Keratinocyte (primary cell): ENCODE measurements around the gene PPP1R3F. TPM values are rescaled to one million over a fixed set of nuclear protein-coding genes. Genes with fewer than 3 reads are reported as not detected.
"Not testable (repeated sequence)": the region's sequence is repeated elsewhere in the genome, so short reads cannot be mapped to it uniquely, and the experiment has no call there.

Experiments used
- DNase-seq: peaks from one replicate; pipeline ENCODE4 v3.0.0-alpha.2; 2011; ENCODE audit warnings: low read depth, missing footprints, low spot score
- FAIRE-seq: peaks from 2 replicates; lab custom pipeline; 2011; peaks lifted over from hg19 to GRCh38; lab: Jason Lieb, UNC
- H2AFZ ChIP-seq: 2 replicates; pipeline ENCODE4 v1.6.0; 2012; ENCODE audit warnings: low read length, control low read depth, inconsistent platforms; ENCODE audit not compliant: control insufficient read depth
- H3K27ac ChIP-seq: 2 replicates; pipeline ENCODE4 v1.5.1; 2011; ENCODE audit warnings: low read length; ENCODE audit not compliant: control insufficient read depth, insufficient read depth
- H3K27me3 ChIP-seq: 3 replicates; pipeline ENCODE4 v1.6.0; 2011; ENCODE audit warnings: low read length; ENCODE audit not compliant: control insufficient read depth, insufficient read depth; ENCODE audit errors: extremely low read depth
- H3K36me3 ChIP-seq, 2 experiments: 2 replicates in 1 of 2; 3 replicates in 1 of 2; pipeline ENCODE4 v1.5.1; 2011; ENCODE audit warnings: low read length in 2 of 2, mild to moderate bottlenecking in 1 of 2; ENCODE audit not compliant: control insufficient read depth in 2 of 2, insufficient read depth in 2 of 2; ENCODE audit errors: extremely low read depth in 1 of 2
- H3K4me1 ChIP-seq: 3 replicates; pipeline ENCODE4 v1.5.1; 2011; ENCODE audit warnings: low read length; ENCODE audit not compliant: control insufficient read depth, insufficient read depth; ENCODE audit errors: extremely low read depth
- H3K4me2 ChIP-seq: 3 replicates; pipeline ENCODE4 v1.6.0; 2011; ENCODE audit warnings: low read depth, low read length; ENCODE audit not compliant: control insufficient read depth, insufficient read depth; ENCODE audit errors: extremely low read depth
- H3K4me3 ChIP-seq, 3 experiments: fragments of 200-600 bp in 1 of 3; sonication (generic) in 1 of 3; 2 replicates in 2 of 3; 3 replicates in 1 of 3; pipeline ENCODE4 v1.5.1; 2011 to 2016; ENCODE audit warnings: low read length in 3 of 3, mild to moderate bottlenecking in 3 of 3, control low read depth in 2 of 3, inconsistent platforms in 1 of 3, low read depth in 1 of 3, mixed read lengths in 1 of 3, mixed run types in 1 of 3, moderate library complexity in 1 of 3; ENCODE audit not compliant: control insufficient read depth in 2 of 3, insufficient read depth in 2 of 3; ENCODE audit errors: extremely low read depth in 1 of 3
- H3K79me2 ChIP-seq: 2 replicates; pipeline ENCODE4 v1.6.0; 2012; ENCODE audit warnings: low read length; ENCODE audit not compliant: control insufficient read depth, insufficient read depth
- H3K9ac ChIP-seq: 3 replicates; pipeline ENCODE4 v1.6.0; 2011; ENCODE audit warnings: low read length; ENCODE audit not compliant: control insufficient read depth, insufficient read depth; ENCODE audit errors: extremely low read depth
- H3K9me1 ChIP-seq: 3 replicates; pipeline ENCODE4 v1.6.0; 2011; ENCODE audit warnings: low read length; ENCODE audit not compliant: control insufficient read depth, insufficient read depth; ENCODE audit errors: extremely low read depth
- H3K9me3 ChIP-seq: 2 replicates; pipeline ENCODE4 v1.5.1; 2012; ENCODE audit warnings: low read depth, low read length; ENCODE audit not compliant: control insufficient read depth
- H4K20me1 ChIP-seq: 3 replicates; pipeline ENCODE4 v1.6.0; 2011; ENCODE audit warnings: low read length; ENCODE audit not compliant: control insufficient read depth, insufficient read depth; ENCODE audit errors: extremely low read depth
- EZH2 ChIP-seq: IDR thresholded peaks from one replicate; pipeline ENCODE4 v1.6.1; 2012; ENCODE audit warnings: inconsistent platforms, mild to moderate bottlenecking, low read length, moderate library complexity
- dilution Hi-C: fragments of 300-500 bp; cut with MboI; formaldehyde crosslinking; loops from one replicate; pipeline ENCODE4 v1.7.0; 2020; ENCODE audit warnings: low sequenced_read_pairs; ENCODE audit not compliant: extremely low pct_ligation_motif_present
- polyA plus RNA-seq, 5 experiments: library from polyadenylated mRNA; depleted of rRNA in 3 of 5; stranded (reverse) in 3 of 5; stranded (forward) in 1 of 5; unstranded in 1 of 5; fragments of >200 nt; gene quantifications; 1 replicate in 1 of 5; 2 replicates in 3 of 5; 3 replicates in 1 of 5; pipeline versions ENCODE4 v1.2.1 to v1.2.3, GENCODE V29; 2011 to 2012; ENCODE audit warnings: missing spikeins in 2 of 5, low read depth in 1 of 5, low replicate concordance in 1 of 5
- TF ChIP-seq, protein P1 (sequence below), 3 experiments: IDR thresholded peaks in 1 of 3; conservative IDR thresholded peaks in 1 of 3; optimal IDR thresholded peaks in 1 of 3; 2 replicates in 2 of 3; 3 replicates in 1 of 3; pipeline versions ENCODE3 to v1.5.1; 2011; ENCODE audit warnings: low read length in 3 of 3, mild to moderate bottlenecking in 3 of 3, moderate library complexity in 2 of 3, control low read depth in 1 of 3, inconsistent platforms in 1 of 3; ENCODE audit not compliant: insufficient read depth in 2 of 3; ENCODE audit errors: extremely low read depth in 1 of 3

PPP1R3F gene
- polyA plus RNA-seq, 1 donor (not counting 4 experiments of a cell fraction or from before 2014, with no cell fraction given): 0.29 TPM

- dilution Hi-C loops: no loop called here
- Histone ChIP-seq H3K27me3 (no peaks in the 10 kb centered on the region), H3K36me3 (no peaks in the 10 kb centered on the region), H3K9me1 (no peaks in the 10 kb centered on the region), H3K9me3 (no peaks in the 10 kb centered on the region), H3K4me1 (no peaks in the 10 kb centered on the region), H3K79me2 (no peaks in the 10 kb centered on the region), H3K4me3 (no peak overlapping the region), H3K4me2 (no peak overlapping the region), H3K9ac (no peak overlapping the region), H3K27ac (no peak overlapping the region), H2AFZ (no peak overlapping the region), H4K20me1 (no peaks in the 10 kb centered on the region)
- TF ChIP-seq EZH2: no peak
- TF ChIP-seq, protein P1, sequence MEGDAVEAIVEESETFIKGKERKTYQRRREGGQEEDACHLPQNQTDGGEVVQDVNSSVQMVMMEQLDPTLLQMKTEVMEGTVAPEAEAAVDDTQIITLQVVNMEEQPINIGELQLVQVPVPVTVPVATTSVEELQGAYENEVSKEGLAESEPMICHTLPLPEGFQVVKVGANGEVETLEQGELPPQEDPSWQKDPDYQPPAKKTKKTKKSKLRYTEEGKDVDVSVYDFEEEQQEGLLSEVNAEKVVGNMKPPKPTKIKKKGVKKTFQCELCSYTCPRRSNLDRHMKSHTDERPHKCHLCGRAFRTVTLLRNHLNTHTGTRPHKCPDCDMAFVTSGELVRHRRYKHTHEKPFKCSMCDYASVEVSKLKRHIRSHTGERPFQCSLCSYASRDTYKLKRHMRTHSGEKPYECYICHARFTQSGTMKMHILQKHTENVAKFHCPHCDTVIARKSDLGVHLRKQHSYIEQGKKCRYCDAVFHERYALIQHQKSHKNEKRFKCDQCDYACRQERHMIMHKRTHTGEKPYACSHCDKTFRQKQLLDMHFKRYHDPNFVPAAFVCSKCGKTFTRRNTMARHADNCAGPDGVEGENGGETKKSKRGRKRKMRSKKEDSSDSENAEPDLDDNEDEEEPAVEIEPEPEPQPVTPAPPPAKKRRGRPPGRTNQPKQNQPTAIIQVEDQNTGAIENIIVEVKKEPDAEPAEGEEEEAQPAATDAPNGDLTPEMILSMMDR (optimal IDR thresholded peaks at IDR 0.05 in 1 of 3, IDR thresholded peaks at IDR 0.05 in 1 of 3, conservative IDR thresholded peaks at IDR 0.05 in 1 of 3; ENCODE audit: extremely low read depth in 1 of 3, insufficient read depth in 2 of 3, low read length in 3 of 3): no peak
- FAIRE-seq (no peak), DNase-seq (no peak)
These were observed 31.1 kb downstream of the PPP1R3F start for GRCh38 chrX:49300703-49301102.

DNA sequence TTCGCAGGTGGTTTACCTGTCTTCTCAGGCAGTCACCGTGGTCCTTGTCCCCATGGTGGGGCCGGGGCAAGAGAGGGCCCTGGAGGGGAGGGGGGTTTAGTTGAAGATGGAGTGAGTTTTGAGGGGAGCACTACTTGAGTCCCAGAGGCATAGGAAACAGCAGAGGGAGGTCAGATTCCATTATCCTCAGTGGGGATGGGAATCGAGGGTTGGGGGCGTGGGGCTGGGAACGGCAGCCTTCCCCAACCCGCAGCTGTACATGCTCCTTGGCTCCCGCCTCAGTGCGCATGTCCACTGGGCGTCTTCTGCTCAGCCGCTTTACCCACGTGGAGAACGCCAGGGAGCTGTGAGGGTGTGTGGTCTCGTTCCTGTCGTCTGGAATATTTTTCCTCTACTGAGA is 33.8 kb downstream of the PPP1R3F start, which contains the start of gene GAGE10:
GAGE10 (plus strand) TSS at position 301 of the 400 bp plus-strand sequence. CDS start 1,214 bp downstream, outside the sequence.
- FAIRE-seq (no peak), DNase-seq (no peak)
- no peak within 1 kb of the TSS for H3K4me3 ChIP-seq
- no peaks in the 10 kb centered on the region for H4K20me1 ChIP-seq
- H3K27me3 ChIP-seq: no peaks in the 10 kb centered on the region
- TF ChIP-seq EZH2: no peak
- TF ChIP-seq, protein P1 (optimal IDR thresholded peaks at IDR 0.05 in 1 of 3, IDR thresholded peaks at IDR 0.05 in 1 of 3, conservative IDR thresholded peaks at IDR 0.05 in 1 of 3; ENCODE audit: extremely low read depth in 1 of 3, insufficient read depth in 2 of 3, low read length in 3 of 3): no peak
- H3K9ac ChIP-seq: no peak within 1 kb of the TSS
- H3K9me3 ChIP-seq: no peaks in the 10 kb centered on the region
- no peak within 1 kb of the TSS for H3K4me2 ChIP-seq
- H3K36me3 ChIP-seq: no peaks in the 10 kb centered on the region
- no peak within 1 kb of the TSS for H2AFZ ChIP-seq
- no peaks in the 10 kb centered on the region for H3K4me1 ChIP-seq
- dilution Hi-C loops: no loop called here
- no peaks in the 10 kb centered on the region for H3K79me2 ChIP-seq
- H3K9me1 ChIP-seq: no peaks in the 10 kb centered on the region
- H3K27ac ChIP-seq: no peak within 1 kb of the TSS

- FAIRE-seq, H3K9ac ChIP-seq, H3K4me3 ChIP-seq, H3K36me3 ChIP-seq, H3K27me3 ChIP-seq, dilution Hi-C loops, H3K9me1 ChIP-seq, H3K27ac ChIP-seq, H2AFZ ChIP-seq, H3K79me2 ChIP-seq, H4K20me1 ChIP-seq, H3K4me2 ChIP-seq, H3K9me3 ChIP-seq, DNase-seq: not testable (repeated sequence)
- peaks cover 11% of the 10 kb centered on the region for H3K4me1 ChIP-seq
These were observed 38.2 kb downstream of the PPP1R3F start for GRCh38 chrX:49307775-49308174.
